Breast epithelium (tissue), 3 donors: ENCODE results near the gene MC2R.

Source experiments
- POLR2AphosphoS5 ChIP-seq, 3 donors: sonication (generic); formaldehyde crosslinking; IDR thresholded peaks; one replicate each; pipeline ENCODE4 v1.6.1; 2017; ENCODE audit warnings: antibody characterized with exemption in 3 of 3
- TF ChIP-seq, protein P1 (sequence below), 3 donors: fragments of 450-650 bp; IDR thresholded peaks; one replicate each; pipeline ENCODE4 v1.5.1; 2016 to 2017; ENCODE audit warnings: antibody characterized with exemption in 3 of 3, mild to moderate bottlenecking in 3 of 3, moderate library complexity in 3 of 3

GRCh38 chr18:13879937-13880336 lies 35.4 kb downstream of the MC2R start:
- TF ChIP-seq, protein P1, sequence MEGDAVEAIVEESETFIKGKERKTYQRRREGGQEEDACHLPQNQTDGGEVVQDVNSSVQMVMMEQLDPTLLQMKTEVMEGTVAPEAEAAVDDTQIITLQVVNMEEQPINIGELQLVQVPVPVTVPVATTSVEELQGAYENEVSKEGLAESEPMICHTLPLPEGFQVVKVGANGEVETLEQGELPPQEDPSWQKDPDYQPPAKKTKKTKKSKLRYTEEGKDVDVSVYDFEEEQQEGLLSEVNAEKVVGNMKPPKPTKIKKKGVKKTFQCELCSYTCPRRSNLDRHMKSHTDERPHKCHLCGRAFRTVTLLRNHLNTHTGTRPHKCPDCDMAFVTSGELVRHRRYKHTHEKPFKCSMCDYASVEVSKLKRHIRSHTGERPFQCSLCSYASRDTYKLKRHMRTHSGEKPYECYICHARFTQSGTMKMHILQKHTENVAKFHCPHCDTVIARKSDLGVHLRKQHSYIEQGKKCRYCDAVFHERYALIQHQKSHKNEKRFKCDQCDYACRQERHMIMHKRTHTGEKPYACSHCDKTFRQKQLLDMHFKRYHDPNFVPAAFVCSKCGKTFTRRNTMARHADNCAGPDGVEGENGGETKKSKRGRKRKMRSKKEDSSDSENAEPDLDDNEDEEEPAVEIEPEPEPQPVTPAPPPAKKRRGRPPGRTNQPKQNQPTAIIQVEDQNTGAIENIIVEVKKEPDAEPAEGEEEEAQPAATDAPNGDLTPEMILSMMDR (IDR thresholded peaks at IDR 0.05): no peak
- TF ChIP-seq POLR2AphosphoS5 (IDR thresholded peaks at IDR 0.05): no peak
